ENCODE data around the gene GRK7. TPM values are rescaled to one million over a fixed set of nuclear protein-coding genes. Genes with fewer than 3 reads are reported as not detected.

The GRK7 gene
- total and polyA plus RNA-seq, 2 of the 13 experiments (the other 11 are each of a cell fraction or from before 2014, with no cell fraction given), result not detected

GRCh38 chr3:141728355-141728892, 34.8 kb upstream of the GRK7 start (continued):
- TF ChIP-seq NR2C2 (CRISPR knock-in tag; IDR thresholded peaks at IDR 0.05; ENCODE audit: borderline replicate concordance), result no peak
- TF ChIP-seq RBM22 (optimal IDR thresholded peaks at IDR 0.05; ENCODE audit: low read length), result no peak
- no peak for TF ChIP-seq MTF1 (CRISPR knock-in tag; IDR thresholded peaks at IDR 0.05)
- no peak for TF ChIP-seq SUZ12 (IDR thresholded peaks at IDR 0.05; ENCODE audit: low read depth, low read length)
- TF ChIP-seq REPIN1 (CRISPR knock-in tag; IDR thresholded peaks at IDR 0.05; ENCODE audit: borderline replicate concordance, low read depth), result no peak
- peak; percentile 40; the same call in 1 of the 2 replicates for TF ChIP-seq EHMT2 (IDR thresholded peaks at IDR 0.05; ENCODE audit: borderline replicate concordance, low read depth, low read length)
- no peak for TF ChIP-seq CBFB (CRISPR knock-in tag; IDR thresholded peaks at IDR 0.05)
- TF ChIP-seq MAZ (IDR thresholded peaks at IDR 0.05; ENCODE audit: borderline replicate concordance, low read depth, low read length), result peak; percentile 42; the same call in 1 of the 2 replicates
- TF ChIP-seq MAZ (CRISPR knock-in tag; IDR thresholded peaks at IDR 0.05; ENCODE audit: low read depth), result peak; percentile 57; the same call in 1 of the 2 replicates
- TF ChIP-seq ZNF781 (CRISPR knock-in tag; IDR thresholded peaks at IDR 0.05; ENCODE audit: borderline replicate concordance, not compliant biosample characterization), result peak; percentile 44
- no peak for TF ChIP-seq FIP1L1 (IDR thresholded peaks at IDR 0.05; ENCODE audit: borderline replicate concordance, insufficient read depth, low read depth, low read length)
- TF ChIP-seq ZNF431 (CRISPR knock-in tag; IDR thresholded peaks at IDR 0.05; ENCODE audit: borderline replicate concordance, low read depth), result peak; percentile 86; the same call in 1 of the 2 replicates
- TF ChIP-seq DPF2 (CRISPR knock-in tag; IDR thresholded peaks at IDR 0.05; ENCODE audit: borderline replicate concordance, low read depth), result peak; percentile 44; the same call in 1 of the 2 replicates
- TF ChIP-seq ZBTB49 (CRISPR knock-in tag; IDR thresholded peaks at IDR 0.05; ENCODE audit: borderline replicate concordance), result no peak
- no peak for TF ChIP-seq PRDM4 (CRISPR knock-in tag; IDR thresholded peaks at IDR 0.05; ENCODE audit: borderline replicate concordance)
- TF ChIP-seq TEAD2 (CRISPR knock-in tag; IDR thresholded peaks at IDR 0.05), result no peak
- no peak for TF ChIP-seq FOXJ3 (CRISPR knock-in tag; IDR thresholded peaks at IDR 0.05; ENCODE audit: borderline replicate concordance)
- peak; percentile 69; the same call in 1 of the 2 replicates for TF ChIP-seq IKZF5 (CRISPR knock-in tag; IDR thresholded peaks at IDR 0.05)
- no peak for TF ChIP-seq MTERF4 (CRISPR knock-in tag; IDR thresholded peaks at IDR 0.05)
- TF ChIP-seq NFKB2 (CRISPR knock-in tag; IDR thresholded peaks at IDR 0.05; ENCODE audit: borderline replicate concordance), result no peak
- peak in 1 of 2 experiments; percentile 57; a peak in 2 of 4 replicates for TF ChIP-seq EP300 (IDR thresholded peaks at IDR 0.05; ENCODE audit: low read depth in 2 of 2, low read length in 2 of 2)
- TF ChIP-seq EP300 (CRISPR knock-in tag; IDR thresholded peaks at IDR 0.05; ENCODE audit: borderline replicate concordance), result peak; percentile 45; the same call in 1 of the 2 replicates
